ENCODE data around the gene RNF113B. TPM values are rescaled to one million over a fixed set of nuclear protein-coding genes. Genes with fewer than 3 reads are reported as not detected.

RNF113B gene
- total RNA-seq, 4 donors from 2014 or later = not detected

GRCh38 chr13:98150832-98151479 is 26.1 kb downstream of the RNF113B start:
- 95% methylated on average over 8 of the region's 8 CpGs for WGBS
- Histone ChIP-seq H3K4me1 (peaks cover 0 to 5% (median 0%) of the 10 kb centered on the region in 4 donors), H3K36me3 (no peaks in the 10 kb centered on the region), H3K27ac (replicated peaks in 1 of 4) (no peak overlapping the region), H3K9me3 (no peaks in the 10 kb centered on the region), H3K4me3 (no peak overlapping the region), H3K27me3 (no peaks in the 10 kb centered on the region)
- no peak for DNase-seq (ENCODE audit: extremely low spot score)
- intact Hi-C loops (cut with DNase I) = no loop called here
- no peak for TF ChIP-seq POLR2AphosphoS5 (IDR thresholded peaks at IDR 0.05)

DNA sequence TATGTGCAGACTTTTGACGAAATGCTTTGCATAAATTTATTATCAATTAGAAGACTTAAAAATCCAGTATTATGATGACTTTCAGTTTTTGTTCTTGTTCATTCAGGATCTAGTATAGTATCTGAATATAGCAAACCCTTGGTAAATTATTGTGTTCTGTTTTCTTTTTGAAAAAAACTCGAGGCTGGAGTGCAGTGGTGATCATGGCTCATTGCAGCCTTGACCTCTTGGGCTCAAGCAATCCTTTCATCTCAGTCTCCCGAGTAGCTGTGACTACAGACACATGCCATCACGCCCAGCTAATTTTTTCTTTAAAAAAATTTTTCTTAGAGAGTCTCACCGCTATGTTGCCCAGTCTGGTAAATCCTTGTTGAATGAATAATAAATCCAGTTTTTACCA is 29.5 kb downstream of the RNF113B start:
- H3K27ac ChIP-seq (replicated peaks in 1 of 4) = no peak overlapping the region
- DNase-seq (ENCODE audit: extremely low spot score) = no peak
- H3K36me3 ChIP-seq = no peaks in the 10 kb centered on the region
- peaks cover 15 to 24% (median 21%) of the 10 kb centered on the region in 4 donors for H3K4me1 ChIP-seq
- no peak overlapping the region for H3K4me3 ChIP-seq
- no peaks in the 10 kb centered on the region for H3K9me3 ChIP-seq
- WGBS = 86% methylated on average over 5 of the region's 5 CpGs
- no peaks in the 10 kb centered on the region for H3K27me3 ChIP-seq
- intact Hi-C loops (cut with DNase I) = loop anchor here (10.0 kb wide), 2 partner anchors 157 to 287 kb away; no protein-coding TSS in a partner anchor
- no peak for TF ChIP-seq EP300 (IDR thresholded peaks at IDR 0.05)
- no peak for TF ChIP-seq POLR2A (IDR thresholded peaks at IDR 0.05; ENCODE audit: low read depth)
- no peak for TF ChIP-seq POLR2AphosphoS5 (IDR thresholded peaks at IDR 0.05)

DNA sequence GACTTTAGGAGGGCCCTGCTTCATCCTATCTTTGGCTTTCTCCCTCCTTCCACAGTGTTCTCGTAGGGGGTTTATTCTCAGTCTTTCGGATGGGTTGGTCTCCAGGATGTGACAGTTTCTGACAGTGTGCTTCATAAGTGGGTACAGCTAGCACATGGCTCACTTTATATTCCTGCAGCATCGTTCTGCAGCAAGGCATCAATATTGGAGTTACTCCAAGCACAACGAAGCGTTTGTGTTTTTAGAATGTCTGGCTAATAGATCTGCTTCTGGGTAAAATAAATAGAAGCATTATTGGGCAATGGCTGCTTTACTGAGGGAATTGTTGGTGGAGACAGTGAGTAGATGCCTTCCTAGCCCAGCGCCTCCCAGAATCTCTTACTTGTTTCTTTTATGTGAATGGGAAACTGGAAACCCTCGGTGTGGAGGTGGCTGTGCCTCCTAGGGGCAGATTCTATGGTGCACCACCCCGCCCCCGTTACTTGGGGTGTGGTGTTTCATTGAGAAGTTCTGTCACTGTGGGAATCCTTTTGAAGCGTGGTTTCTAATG is 32.2 kb downstream of the RNF113B start:
- intact Hi-C loops (cut with DNase I) = loop anchor here (5.0 to 10.0 kb wide), 3 partner anchors 160 to 290 kb away; no protein-coding TSS in a partner anchor
- Histone ChIP-seq H3K27ac (replicated peaks in 1 of 4) (peak overlapping the region in 2 of 4 donors; percentile 71 to 83), H3K4me1 (peaks cover 19 to 31% (median 29%) of the 10 kb centered on the region in 4 donors), H3K27me3 (no peaks in the 10 kb centered on the region), H3K36me3 (no peaks in the 10 kb centered on the region), H3K9me3 (no peaks in the 10 kb centered on the region), H3K4me3 (peak overlapping the region; percentile 87 to 94 (median 88))
- DNase-seq (ENCODE audit: extremely low spot score) = no peak
- 34% methylated on average over 10 of the region's 10 CpGs for WGBS
- TF ChIP-seq CTCF (IDR thresholded peaks at IDR 0.05) (peak in 2 of 3 experiments; percentile 14), EP300 (IDR thresholded peaks at IDR 0.05) (no peak), POLR2AphosphoS5 (IDR thresholded peaks at IDR 0.05) (no peak), POLR2A (IDR thresholded peaks at IDR 0.05; ENCODE audit: low read depth) (no peak)

DNA sequence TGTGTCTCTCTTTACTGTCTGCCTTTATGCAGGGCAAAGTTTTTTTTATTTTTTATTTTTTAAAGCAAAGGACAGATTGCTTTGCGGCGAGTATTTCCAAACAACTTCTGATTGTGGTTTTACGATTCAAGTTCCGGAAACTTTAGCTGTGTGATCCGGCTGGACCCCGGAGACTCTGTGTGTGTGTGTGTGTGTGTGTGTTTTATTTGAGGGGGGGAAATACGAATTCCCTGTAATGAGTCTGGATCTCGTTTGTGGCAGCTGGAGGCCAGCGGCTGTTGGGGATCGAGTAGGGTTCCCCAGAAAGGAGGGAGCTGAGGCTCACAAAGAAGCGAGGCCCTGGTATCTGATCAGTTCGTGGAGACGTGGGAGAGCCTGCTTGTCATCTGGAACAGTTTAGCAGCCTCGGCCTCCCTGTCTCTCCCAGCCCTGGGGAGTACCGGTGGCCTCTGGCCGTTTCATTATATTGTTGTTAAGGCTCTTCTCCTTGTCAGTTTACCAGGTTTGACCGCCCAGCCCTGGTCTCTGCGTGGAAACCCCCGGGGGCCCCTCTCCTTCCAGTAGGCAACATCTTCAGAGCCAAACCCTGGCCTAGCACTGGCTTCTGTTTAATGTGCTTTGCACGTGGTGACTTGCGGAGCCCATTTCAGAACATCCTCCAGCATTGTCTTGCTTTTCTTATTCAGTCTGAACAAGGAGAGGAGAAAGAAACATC is 32.9 kb downstream of the RNF113B start:
- intact Hi-C loops (cut with DNase I) = loop anchor here (5.0 to 10.0 kb wide), 3 partner anchors 161 to 291 kb away; no protein-coding TSS in a partner anchor
- 7% methylated on average over 20 of the region's 21 CpGs for WGBS
- TF ChIP-seq CTCF (IDR thresholded peaks at IDR 0.05) (no peak), EP300 (IDR thresholded peaks at IDR 0.05) (no peak), POLR2A (IDR thresholded peaks at IDR 0.05; ENCODE audit: low read depth) (no peak), POLR2AphosphoS5 (IDR thresholded peaks at IDR 0.05) (no peak)
- Histone ChIP-seq H3K27me3 (no peaks in the 10 kb centered on the region), H3K27ac (replicated peaks in 1 of 4) (peak overlapping the region; percentile 71 to 83 (median 73)), H3K36me3 (no peaks in the 10 kb centered on the region), H3K4me3 (peak overlapping the region; percentile 87 to 94 (median 88)), H3K9me3 (no peaks in the 10 kb centered on the region), H3K4me1 (peaks cover 19 to 31% (median 29%) of the 10 kb centered on the region in 4 donors)
- no peak for DNase-seq (ENCODE audit: extremely low spot score)

DNA sequence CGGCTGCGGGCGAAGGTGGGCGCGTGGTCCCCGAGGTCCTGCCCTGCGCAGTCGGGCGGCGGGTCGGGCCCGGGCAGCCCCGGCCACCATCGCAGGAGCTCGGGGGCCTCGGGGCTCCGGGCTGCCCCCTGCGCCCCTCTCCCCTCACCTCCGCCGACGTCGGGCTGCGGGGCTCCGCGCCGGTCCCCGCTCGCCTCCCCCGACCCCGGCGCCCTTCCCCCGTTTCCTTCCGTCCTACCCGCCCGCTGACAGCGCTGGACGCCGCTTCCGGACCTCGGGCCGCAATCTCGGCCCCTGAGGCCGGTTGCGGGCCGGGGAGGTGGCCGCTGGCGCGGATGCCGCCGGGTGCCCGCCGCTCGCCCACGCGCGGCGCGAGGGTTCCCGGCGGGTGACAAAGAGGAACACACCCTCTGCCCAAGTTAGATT is 33.5 kb downstream of the RNF113B start:
- H3K36me3 ChIP-seq = no peaks in the 10 kb centered on the region
- intact Hi-C loops (cut with DNase I) = loop anchor here (5.0 to 10.0 kb wide), 3 partner anchors 161 to 291 kb away; no protein-coding TSS in a partner anchor
- WGBS = 0% methylated on average over 18 of the region's 60 CpGs
- no peak for DNase-seq (ENCODE audit: extremely low spot score)
- peaks cover 19 to 31% (median 29%) of the 10 kb centered on the region in 4 donors for H3K4me1 ChIP-seq
- TF ChIP-seq POLR2A (IDR thresholded peaks at IDR 0.05; ENCODE audit: low read depth) (no peak), EP300 (IDR thresholded peaks at IDR 0.05) (no peak), CTCF (IDR thresholded peaks at IDR 0.05) (no peak), POLR2AphosphoS5 (IDR thresholded peaks at IDR 0.05) (no peak)
- no peaks in the 10 kb centered on the region for H3K9me3 ChIP-seq
- peak overlapping the region; percentile 71 to 83 (median 73) for H3K27ac ChIP-seq (replicated peaks in 1 of 4)
- H3K4me3 ChIP-seq = peak overlapping the region; percentile 87 to 94 (median 88)
- no peaks in the 10 kb centered on the region for H3K27me3 ChIP-seq

All from esophagus muscularis mucosa (tissue), 4 donors.